Raji (cell line): Measurements from ENCODE around the gene AZIN2.
A peak's percentile ranks its signal among the peaks of the same experiment; 100 is the strongest.

Experiments used
- POLR2A ChIP-seq: IDR thresholded peaks from 2 replicates; pipeline ENCODE4 v1.6.1; 2011; ENCODE audit warnings: low read depth, low read length, control low read depth; ENCODE audit not compliant: insufficient read depth

AZIN2 gene

DNA sequence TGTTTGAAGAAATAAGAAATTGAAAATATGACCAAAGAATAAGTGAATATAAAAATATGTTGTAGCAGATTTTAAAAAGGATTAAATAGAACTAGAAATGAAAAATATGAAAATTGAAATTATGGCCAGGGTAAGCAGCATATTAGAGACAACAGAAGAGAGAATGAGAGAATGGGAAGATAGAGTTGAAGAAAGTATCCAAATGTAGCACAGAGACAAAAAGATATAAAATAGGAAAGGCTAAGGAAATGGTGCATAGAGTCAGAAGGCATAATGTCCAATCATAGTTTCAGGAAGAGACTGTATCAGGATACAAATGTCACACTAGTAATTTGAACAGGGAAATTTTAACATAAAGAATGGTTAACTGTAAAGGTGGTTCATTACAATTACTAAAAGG lies 29.5 kb downstream of the AZIN2 start:
- TF ChIP-seq POLR2A: no peak

DNA sequence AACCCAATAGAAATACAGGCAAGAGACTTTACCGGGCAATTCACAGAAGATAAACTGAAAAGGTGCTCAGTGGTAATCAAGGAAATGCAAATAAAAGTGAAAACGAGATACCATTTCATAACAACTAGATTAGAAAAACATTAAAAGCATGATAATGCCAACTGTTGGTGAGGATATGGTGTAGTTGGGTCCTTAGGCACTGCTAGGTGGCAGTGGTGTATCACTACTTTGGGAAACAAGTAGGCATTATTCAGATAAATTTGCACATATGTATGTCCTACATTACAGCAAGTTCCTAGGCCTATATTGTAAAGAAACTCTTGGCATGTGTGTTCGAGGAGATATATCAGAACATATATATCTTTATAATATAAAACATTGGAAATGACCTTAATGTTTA lies 31.0 kb downstream of the AZIN2 start:
- TF ChIP-seq POLR2A: no peak

- TF ChIP-seq POLR2A: no peak
These were observed 36.6 kb downstream of the AZIN2 start for GRCh38 chr1:33117440-33118085.

DNA sequence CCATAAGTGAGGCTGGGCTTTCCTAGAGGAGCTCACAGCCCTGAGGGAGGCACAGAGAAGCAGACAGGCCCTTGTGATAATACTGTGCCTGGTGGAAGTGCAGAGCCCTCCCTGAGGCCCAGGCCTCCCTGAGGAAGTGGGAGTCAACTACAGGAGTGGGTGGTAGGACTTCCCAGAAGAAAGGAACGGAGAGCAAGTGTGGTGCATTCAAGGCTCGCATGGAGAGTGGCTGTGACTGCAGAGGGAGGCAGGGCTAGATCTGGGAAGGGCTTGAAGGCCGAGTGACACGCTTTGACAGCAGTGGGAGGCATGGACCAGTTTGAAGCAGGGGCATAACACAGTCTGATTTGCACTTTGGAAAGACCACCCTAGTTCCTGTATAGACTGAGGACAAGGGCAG lies 37.3 kb downstream of the AZIN2 start:
- TF ChIP-seq POLR2A: no peak

- TF ChIP-seq POLR2A: no peak
These were observed 38.1 kb downstream of the AZIN2 start for GRCh38 chr1:33119050-33119449.

DNA sequence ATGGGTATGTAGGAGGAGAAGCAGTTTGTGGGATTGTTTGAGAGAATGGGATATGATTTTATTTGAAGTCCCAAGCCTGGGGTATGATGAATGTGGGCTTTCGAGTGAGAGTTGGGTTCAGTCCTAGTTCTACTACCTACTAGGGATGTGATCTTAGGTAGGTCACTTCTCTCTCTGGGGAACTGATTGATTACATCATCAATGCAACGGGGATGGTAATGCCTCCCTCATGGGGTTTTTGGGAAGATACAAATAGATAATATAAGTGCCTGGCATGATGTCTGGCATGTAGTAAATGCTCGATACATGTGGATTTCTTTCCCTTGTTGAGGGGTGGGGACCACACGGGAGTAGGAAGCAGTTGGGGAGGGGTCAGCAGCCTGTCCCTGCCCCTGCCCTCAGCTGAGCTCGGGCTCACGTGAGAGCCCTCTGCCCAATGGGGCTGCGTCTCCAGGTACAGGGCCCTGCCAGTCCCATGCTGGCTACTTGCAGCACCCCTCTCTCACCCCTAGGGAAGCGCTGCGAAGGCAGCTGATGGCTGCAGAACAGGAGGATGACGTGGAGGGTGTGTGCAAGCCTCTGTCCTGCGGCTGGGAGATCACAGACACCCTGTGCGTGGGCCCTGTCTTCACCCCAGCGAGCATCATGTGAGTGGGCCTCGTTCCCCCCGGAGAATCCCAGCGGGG lies 38.7 kb downstream of the AZIN2 start:
- no peak for TF ChIP-seq POLR2A

DNA sequence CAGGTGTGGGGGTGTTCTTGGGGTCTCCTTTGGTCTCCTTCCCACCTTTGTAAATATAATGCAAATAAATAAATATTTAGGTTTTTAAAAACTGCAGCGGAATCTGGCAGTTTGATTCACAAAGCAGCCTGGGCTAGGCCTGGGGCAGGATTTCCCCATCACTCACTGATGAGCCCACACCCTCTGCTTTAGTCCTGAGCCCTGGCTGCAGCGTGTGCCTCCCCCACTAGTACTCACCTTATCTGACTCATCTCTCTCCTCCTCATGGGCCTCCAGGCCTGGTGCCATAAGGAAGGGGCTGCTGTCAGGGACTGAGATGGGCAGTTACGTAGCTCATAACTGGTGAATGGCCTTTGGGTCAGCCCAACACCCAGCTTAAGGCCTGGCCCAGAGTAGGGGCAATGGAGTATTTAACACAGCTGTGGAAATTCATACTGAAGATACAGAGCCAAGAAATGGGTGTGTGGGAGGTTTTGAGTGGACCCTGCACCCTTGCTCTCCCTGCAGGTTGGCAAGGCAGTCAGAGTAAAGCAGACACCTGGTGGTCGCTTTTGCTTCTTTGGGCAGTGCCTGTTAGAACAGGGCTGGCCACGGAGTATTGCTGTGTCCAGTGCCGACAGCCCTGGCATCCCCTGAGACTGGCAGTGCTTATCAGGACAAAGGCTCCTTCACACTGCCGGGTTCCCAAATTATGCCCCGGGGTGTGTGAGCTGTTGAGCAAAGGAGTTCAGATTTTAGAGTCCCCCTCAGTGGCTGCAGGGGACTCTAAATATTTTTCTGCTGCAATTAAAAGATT lies 39.7 kb downstream of the AZIN2 start:
- TF ChIP-seq POLR2A: no peak

DNA sequence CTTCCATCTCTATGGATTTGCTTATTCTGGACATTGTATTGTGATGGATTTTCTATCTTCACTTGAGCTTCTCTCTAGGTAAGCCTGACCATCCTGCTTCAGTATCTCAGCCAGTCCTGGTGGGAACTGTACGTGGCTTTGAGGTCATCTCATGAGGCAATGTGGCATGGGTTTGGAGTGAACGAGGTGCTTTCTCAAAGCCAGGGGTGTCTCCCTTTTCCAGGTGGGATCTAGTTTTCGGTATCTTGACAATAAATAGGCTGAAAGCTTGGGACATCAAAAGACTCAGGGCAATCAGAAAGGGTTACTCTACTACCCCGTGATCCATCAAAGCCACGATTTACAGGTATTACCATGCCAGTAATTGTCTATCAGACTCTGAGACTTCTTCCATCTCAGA lies 40.8 kb downstream of the AZIN2 start:
- TF ChIP-seq POLR2A: no peak

GRCh38 chr1:33122483-33123178 lies 41.7 kb downstream of the AZIN2 start:
- no peak for TF ChIP-seq POLR2A

- no peak for TF ChIP-seq POLR2A
These were observed 42.3 kb downstream of the AZIN2 start for GRCh38 chr1:33123266-33123665.

DNA sequence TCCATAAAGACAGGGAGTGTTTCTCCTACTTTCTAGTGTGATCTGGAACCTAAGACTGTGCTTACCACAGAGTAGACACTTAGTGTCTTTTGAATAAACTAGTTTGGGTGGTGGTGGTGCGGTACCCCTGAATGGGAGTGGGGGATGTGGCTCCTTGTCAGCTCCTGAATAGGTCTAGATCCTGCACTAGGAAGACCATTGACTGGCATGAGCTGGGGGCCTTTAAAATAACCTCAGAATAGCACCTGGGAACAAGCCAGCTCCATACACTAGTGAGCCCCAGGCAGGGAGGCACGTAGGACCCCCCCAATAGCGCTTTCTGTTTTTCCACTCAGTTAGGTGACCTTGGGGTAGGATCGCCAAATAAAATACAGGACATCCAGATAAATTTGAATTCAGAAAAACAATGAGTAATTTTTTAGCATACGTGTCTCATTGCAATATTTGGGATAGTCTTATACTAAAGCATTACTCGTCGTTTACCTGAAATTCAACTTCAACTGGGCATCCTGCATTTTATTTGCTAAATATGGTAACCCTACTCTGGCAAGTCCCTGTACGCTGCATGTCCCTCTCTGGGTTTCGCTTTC lies 45.6 kb downstream of the AZIN2 start:
- no peak for TF ChIP-seq POLR2A

DNA sequence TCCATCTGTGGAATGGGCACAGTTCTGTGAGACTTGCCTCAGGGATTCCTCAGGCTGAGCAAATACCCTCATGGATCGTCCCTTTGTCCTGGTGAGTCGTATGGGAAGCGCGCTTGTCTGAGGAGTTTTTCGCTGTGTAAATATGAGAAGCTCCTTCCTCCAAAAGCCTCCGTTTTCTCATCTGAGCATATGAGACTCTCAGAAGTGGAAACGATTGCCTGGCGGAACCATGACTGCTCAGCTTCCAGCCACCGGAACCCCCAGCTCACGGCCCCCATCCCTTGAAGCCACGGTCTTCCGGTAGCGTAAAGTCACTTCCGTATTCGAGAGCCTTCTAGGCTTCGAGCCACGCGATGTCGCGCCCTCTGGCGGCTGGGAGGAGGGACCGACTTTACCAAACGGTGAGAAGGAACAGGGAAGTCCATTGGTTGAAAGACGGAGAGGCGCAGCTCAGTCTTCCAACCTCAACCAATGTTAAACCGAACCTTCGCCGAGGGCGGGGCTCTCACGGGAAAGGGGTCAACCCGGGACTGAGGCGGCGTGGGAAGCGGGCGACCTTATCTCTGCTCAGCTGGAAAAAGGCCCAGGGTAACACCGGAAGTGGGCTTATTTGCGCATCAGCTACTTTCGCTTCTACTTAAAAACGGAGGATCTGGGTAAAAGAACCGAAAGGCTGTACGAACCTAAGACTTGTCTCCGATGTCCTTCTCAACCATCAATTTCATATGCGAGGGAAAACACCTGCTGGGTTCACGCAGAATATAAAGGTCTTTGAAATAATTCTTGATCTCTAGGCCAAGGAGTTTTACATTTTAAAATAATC lies 46.3 kb downstream of the AZIN2 start:
- TF ChIP-seq POLR2A: peak; percentile 89

GRCh38 chr1:33128781-33129180 lies 47.8 kb downstream of the AZIN2 start:
- TF ChIP-seq POLR2A: no peak

- TF ChIP-seq POLR2A: no peak
These were observed 49.3 kb downstream of the AZIN2 start for GRCh38 chr1:33130297-33130696.
